Calu3 (cell line): ENCODE measurements around the gene ARL3. TPM values are rescaled to one million over a fixed set of nuclear protein-coding genes. Genes with fewer than 3 reads are reported as not detected.

ENCODE experiments used
- BruUV-seq: library from RNA; stranded (reverse); fragments of 400-500 nt; replicated peaks from 2 replicates; lab custom pipeline; 2021; lab: Mats Ljungman, UMichigan
- CTCF ChIA-PET: fragments of 300-600 bp; sonication (Branson Sonifier 250); formaldehyde crosslinking; loops from one replicate; lab custom pipeline; 2022; ENCODE audit warnings: antibody characterized with exemption; lab: Charles Lee
- DNase-seq: peaks from one replicate; pipeline ENCODE4 v3.0.0; 2022
- H3K27ac Mint-ChIP-seq: one replicate; pipeline ENCODE4 v1.8.0; 2022; ENCODE audit warnings: mixed read lengths; ENCODE audit not compliant: unreplicated experiment
- H3K27me3 Mint-ChIP-seq: one replicate; pipeline ENCODE4 v1.8.0; 2022; ENCODE audit warnings: mixed read lengths; ENCODE audit not compliant: unreplicated experiment
- H3K36me3 Mint-ChIP-seq: one replicate; pipeline ENCODE4 v1.8.0; 2022; ENCODE audit warnings: mild to moderate bottlenecking, moderate library complexity, mixed read lengths; ENCODE audit not compliant: insufficient read depth, unreplicated experiment
- H3K4me1 Mint-ChIP-seq: one replicate; pipeline ENCODE4 v1.8.0; 2022; ENCODE audit warnings: mild to moderate bottlenecking, low read depth, mixed read lengths; ENCODE audit not compliant: unreplicated experiment
- H3K4me3 Mint-ChIP-seq: one replicate; pipeline ENCODE4 v1.8.0; 2022; ENCODE audit warnings: mild to moderate bottlenecking, low read depth, moderate library complexity, mixed read lengths; ENCODE audit not compliant: unreplicated experiment
- H3K9me3 Mint-ChIP-seq: one replicate; pipeline ENCODE4 v1.8.0; 2022; ENCODE audit warnings: low read depth, mixed read lengths; ENCODE audit not compliant: unreplicated experiment
- intact Hi-C: fragments of 100-400 bp; cut with micrococcal nuclease; formaldehyde crosslinking; loops from one replicate; pipeline ENCODE4 v1.10.0; 2022; ENCODE audit not compliant: unreplicated experiment
- total RNA-seq: library from RNA; stranded (reverse); gene quantifications from 2 replicates; pipeline ENCODE4 v1.2.3, GENCODE V29; 2022
- TF ChIP-seq, protein P1 (sequence below): fragments of 200-600 bp; IDR thresholded peaks from one replicate; pipeline ENCODE4 v1.8.0; 2022; ENCODE audit warnings: antibody characterized with exemption; ENCODE audit not compliant: unreplicated experiment

Gene ARL3
- total RNA-seq, 1 experiment from 2014 or later = 5.6 TPM

DNA sequence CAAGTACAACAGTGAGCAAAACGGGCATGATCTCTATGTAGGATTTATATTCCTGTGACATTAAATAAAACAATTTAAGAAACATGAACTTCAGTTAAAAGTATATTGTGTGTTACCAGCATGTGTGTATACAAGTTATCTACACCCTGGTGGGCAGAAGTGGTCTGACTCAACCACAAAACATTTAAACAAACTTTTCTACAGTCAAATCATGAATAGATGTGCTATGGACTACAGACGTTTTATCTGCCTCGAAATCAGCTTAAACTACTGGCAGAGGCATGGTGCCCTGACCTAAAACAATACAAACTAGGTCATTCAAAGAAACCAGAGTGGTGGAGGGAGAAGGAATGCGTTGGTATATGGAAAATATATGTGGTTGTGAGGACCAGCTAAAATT is 3.6 kb downstream of the ARL3 start:
- H3K9me3 Mint-ChIP-seq = no peaks in the 10 kb centered on the region
- CTCF ChIA-PET = no interaction called here
- intact Hi-C loops = no loop called here
- DNase-seq = no peak
- no TSS peak for BruUV-seq
- H3K27ac Mint-ChIP-seq = no peak overlapping the region
- peaks cover 13% of the 10 kb centered on the region for H3K4me1 Mint-ChIP-seq
- TF ChIP-seq, protein P1, sequence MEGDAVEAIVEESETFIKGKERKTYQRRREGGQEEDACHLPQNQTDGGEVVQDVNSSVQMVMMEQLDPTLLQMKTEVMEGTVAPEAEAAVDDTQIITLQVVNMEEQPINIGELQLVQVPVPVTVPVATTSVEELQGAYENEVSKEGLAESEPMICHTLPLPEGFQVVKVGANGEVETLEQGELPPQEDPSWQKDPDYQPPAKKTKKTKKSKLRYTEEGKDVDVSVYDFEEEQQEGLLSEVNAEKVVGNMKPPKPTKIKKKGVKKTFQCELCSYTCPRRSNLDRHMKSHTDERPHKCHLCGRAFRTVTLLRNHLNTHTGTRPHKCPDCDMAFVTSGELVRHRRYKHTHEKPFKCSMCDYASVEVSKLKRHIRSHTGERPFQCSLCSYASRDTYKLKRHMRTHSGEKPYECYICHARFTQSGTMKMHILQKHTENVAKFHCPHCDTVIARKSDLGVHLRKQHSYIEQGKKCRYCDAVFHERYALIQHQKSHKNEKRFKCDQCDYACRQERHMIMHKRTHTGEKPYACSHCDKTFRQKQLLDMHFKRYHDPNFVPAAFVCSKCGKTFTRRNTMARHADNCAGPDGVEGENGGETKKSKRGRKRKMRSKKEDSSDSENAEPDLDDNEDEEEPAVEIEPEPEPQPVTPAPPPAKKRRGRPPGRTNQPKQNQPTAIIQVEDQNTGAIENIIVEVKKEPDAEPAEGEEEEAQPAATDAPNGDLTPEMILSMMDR = no peak
- no peaks in the 10 kb centered on the region for H3K27me3 Mint-ChIP-seq
- peaks cover 24% of the 10 kb centered on the region for H3K36me3 Mint-ChIP-seq
- H3K4me3 Mint-ChIP-seq = no peak overlapping the region

DNA sequence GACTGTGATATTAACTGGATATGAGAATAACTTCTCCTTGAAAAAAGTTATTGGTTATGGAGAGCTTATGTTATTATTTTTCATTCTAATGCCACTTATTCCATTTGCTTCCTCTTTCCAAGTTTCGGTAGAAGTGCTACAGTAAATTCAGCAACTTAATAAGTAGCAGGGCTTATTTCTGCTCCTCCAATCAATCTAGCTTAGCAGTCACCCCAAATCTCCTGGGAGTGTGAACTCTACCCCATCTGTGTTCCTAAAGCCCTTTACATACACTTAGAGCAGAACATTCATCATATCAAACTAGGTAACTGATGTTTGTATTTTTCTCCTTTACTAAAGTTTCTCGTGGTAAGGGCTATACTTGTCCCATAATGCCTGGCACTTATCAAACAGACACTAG is 8.7 kb downstream of the ARL3 start:
- BruUV-seq = no TSS peak
- TF ChIP-seq, protein P1 = no peak
- Mint-ChIP-seq H3K4me3 (no peak overlapping the region), H3K27me3 (no peaks in the 10 kb centered on the region), H3K36me3 (no peaks in the 10 kb centered on the region), H3K9me3 (no peaks in the 10 kb centered on the region), H3K27ac (no peak overlapping the region), H3K4me1 (peaks cover 16% of the 10 kb centered on the region)
- intact Hi-C loops = no loop called here
- CTCF ChIA-PET = no interaction called here
- no peak for DNase-seq

DNA sequence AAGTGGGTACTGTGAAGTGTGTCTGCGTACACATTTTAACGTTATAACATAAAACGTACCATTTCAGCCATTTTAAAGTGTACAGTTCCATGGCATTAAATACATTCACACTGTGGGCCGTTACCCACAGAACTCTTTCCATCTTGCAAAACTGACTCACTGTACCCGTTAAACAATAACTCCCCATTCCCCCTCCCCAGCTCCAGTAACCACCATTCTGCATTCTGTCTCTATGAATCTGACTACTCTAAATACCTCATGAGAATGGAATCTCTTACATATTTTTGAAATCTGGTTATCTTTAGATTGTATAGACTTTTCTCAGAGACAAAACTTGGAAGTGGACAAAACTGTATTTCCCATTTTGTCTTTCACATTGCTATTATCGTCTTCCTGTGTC is 9.3 kb downstream of the ARL3 start:
- H3K27me3 Mint-ChIP-seq = no peaks in the 10 kb centered on the region
- CTCF ChIA-PET = no interaction called here
- no peak overlapping the region for H3K4me3 Mint-ChIP-seq
- TF ChIP-seq, protein P1 = no peak
- BruUV-seq = no TSS peak
- no peak overlapping the region for H3K27ac Mint-ChIP-seq
- peaks cover 10% of the 10 kb centered on the region for H3K4me1 Mint-ChIP-seq
- no peaks in the 10 kb centered on the region for H3K36me3 Mint-ChIP-seq
- H3K9me3 Mint-ChIP-seq = no peaks in the 10 kb centered on the region
- intact Hi-C loops = no loop called here
- no peak for DNase-seq

DNA sequence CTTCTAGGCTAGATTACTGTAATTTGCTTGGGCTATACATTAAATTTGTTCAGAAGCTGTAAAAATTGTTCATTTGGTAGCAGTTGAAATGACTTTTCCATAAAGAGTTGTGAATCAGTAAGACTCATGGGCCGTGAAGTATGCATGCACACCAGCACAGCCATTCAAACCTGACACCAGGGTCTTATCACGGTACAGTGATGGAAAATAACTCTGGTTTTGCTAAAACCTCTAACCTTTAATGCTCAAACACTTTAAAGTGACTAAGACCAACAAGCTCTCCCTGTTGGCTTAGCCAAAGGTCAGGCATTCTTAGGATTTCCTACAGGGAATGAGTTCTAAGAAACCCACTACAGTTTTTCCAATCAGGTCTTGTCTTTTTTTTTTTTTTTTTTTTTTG is 11.5 kb downstream of the ARL3 start:
- peaks cover 8% of the 10 kb centered on the region for H3K4me1 Mint-ChIP-seq
- CTCF ChIA-PET = no interaction called here
- TF ChIP-seq, protein P1 = no peak
- no peak for DNase-seq
- no peaks in the 10 kb centered on the region for H3K9me3 Mint-ChIP-seq
- H3K27ac Mint-ChIP-seq = no peak overlapping the region
- no peaks in the 10 kb centered on the region for H3K36me3 Mint-ChIP-seq
- intact Hi-C loops = no loop called here
- no peak overlapping the region for H3K4me3 Mint-ChIP-seq
- H3K27me3 Mint-ChIP-seq = no peaks in the 10 kb centered on the region
- BruUV-seq = no TSS peak
